Inferior parietal cortex (tissue), 1 donor: ENCODE results near the gene ALDH1A1.
"Not testable (repeated sequence)": the region's sequence is repeated elsewhere in the genome, so short reads cannot be mapped to it uniquely, and the experiment has no call there.

Source experiments
- DNase-seq: peaks from one replicate; pipeline ENCODE4 v3.0.0-alpha.2; 2016; ENCODE audit errors: extremely low spot score

ALDH1A1 gene

DNA sequence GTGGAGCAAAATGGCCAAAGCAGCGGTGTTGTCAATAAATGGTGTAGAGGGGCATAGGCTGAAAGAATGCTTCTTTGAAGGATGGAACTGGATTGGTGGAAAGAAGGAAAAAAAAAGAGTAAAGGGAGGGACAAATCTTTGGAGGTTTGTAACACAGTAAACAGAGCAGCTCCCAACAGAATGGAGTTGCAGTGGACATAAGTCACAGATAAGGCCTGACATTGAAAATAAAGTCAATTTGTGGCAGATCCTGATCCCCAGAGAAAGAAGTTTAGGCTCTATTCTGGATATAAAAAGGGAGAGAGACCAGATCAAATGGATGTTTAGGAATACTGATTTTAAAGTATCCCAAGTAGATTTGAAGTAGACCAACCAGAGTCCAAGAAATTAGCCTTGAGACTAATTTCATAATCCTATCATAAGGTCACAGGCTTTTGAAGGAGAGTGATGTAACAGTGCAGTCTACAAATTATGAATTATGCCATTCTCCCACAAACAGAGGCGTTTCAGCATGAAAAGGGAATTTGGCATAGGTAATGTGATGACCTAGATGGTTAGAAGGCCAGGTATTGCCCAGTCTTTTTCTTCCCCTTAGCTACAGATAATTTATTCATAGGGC is 8.9 kb downstream of the ALDH1A1 start:
- DNase-seq = no peak

DNA sequence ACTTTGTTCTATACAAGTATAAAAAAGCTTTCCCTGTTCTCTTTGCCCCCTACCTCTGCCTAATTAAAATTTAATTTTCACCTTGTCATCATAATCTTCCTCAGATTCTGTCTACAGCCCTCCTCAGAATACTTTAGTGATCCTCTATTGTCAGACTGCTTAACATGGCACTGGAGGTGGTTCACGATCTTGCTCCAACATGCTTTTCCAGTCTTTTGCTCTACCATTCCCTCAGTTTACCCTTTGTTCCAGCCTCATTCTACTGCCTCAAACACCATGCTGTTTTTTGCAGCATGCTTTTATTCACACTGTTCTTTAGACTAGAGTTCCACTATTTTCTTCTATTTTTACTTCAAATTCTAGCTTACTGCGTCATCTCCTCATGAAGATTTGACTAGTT is 10.4 kb downstream of the ALDH1A1 start:
- no peak for DNase-seq

DNA sequence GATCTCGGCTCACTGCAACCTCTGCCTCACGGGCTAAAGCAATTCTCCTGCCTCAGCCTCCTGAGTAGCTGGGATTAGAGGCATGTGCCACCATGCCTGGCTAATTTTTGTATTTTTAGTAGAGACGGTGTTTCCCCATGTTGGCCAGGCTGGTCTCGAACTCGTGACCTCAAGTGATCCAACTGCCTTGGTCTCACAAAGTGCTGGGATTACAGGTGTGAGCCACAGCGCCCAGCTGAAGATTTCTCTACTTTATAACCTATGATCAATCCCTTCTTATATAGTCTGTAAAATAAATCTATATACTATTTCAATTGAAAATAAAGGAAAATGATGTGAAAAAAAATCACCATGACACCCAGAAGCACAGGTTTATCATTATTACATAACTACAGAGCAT is 13.3 kb downstream of the ALDH1A1 start:
- not testable (repeated sequence) for DNase-seq

DNA sequence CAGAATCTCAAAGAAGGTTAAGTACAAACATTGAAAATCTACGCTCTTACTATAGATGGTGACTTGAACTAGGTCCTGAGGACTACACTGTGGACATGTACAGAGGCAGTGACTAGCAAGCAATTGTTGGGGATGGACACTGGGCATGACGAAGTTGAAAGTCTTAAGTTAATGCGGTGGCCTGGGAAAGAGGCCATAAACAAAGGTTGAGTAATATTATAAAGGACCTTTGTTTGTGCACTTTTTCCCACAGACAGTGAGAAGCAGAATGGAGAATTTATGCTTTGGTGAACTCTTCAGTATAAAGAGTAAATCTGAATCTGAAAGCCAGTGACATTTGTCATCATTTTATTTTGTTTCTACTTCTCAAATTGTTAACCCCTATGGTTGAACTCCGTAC is 15.3 kb downstream of the ALDH1A1 start:
- DNase-seq = no peak

DNA sequence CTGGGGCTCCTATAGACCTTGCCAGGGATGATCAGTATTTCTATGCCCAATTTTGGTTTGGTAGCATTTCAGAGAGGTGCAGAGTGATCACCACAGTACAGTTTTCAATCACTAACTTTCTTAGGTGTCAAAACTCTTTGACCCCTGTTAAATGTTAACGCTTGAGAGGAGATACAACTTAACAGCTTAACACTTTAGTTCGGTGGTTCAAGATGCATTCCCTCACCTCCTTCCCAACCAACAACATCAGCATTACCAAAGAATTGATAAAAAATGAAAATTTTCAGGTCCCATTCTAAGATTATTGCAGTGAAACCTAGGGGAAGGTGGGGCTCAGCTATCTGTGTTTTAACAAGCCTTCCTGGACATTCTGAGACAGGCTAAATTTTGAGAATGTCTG is 16.2 kb downstream of the ALDH1A1 start:
- DNase-seq = no peak

DNA sequence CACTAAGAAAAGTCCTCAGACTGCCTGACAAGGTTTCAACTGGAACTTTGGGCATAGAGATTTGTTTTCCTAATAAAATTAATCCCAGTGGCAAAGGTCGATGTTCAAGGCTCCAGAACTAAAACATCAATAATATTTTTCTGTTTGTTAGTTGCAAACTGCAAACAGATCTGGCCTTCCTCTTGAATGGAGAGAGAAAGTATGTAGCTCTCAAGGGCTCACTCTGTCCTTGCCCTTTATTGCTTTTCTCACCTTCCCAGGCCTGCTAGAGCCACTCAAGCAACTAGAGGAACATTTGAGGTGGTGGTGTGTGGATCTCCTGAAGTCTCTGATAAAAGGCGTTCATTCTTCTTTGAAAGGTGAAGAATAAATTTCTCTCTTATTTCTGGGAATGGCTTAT is 16.6 kb downstream of the ALDH1A1 start:
- DNase-seq = no peak

DNA sequence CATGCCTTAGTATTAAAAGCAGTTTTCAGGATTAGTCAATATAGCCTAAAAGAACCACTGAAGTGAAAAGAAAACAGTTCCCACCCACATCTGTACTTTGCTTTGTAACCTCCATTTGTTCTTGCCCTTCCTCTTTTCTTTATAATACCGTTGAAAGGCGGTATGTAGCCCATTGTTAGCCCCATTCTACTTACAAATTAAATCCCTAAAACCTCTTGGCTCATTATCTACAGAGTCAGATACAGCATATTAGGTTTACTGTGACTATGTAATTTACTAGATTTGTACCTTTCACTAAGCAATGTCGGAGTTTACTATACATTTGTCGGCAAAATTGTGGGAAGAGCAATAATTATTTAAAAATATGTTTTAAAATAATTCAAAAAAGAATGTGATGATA is 17.3 kb downstream of the ALDH1A1 start:
- no peak for DNase-seq

DNA sequence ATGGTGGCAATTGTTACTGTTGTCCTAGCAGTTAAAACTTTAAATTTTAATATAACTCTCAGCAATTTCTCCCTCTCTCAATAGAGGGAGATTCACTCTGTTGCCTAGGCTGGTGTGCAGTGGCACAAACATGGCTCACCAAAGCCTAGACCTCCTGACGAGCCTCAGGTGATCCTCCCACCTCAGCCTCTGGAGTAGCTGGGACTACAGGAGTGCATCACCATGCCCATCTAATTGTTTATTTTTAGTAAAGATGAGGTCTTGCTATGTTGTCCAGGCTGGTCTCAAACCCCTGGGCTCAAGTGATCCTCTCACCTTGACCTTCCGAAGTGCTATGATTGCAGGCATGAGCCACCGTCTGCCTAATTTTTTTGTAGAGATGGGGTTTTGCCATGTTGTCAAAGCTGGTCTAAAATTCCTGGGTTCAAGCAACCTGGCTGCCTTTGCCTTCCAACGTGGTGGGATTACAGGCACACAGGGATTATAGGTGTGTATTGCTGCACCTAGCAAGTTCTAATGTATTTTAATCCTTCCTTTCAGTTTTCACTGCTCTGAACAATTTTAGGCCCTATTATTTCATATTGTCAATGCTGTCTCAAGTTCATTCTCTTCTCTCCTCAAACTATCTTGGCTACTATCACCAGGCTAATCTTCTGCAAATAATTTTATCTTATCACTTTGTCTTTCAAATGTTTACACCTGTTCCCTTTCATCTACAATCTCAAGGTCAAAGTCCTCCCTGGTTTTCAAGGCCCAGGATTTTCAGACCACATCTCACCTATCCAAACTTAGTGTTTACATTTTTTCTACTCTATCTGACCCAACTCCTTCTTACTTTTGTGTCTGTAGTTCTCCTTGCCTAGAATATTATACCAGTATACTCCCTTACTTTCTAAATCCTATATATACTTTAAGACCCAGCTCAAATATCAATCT is 18.9 kb downstream of the ALDH1A1 start:
- DNase-seq = no peak

DNA sequence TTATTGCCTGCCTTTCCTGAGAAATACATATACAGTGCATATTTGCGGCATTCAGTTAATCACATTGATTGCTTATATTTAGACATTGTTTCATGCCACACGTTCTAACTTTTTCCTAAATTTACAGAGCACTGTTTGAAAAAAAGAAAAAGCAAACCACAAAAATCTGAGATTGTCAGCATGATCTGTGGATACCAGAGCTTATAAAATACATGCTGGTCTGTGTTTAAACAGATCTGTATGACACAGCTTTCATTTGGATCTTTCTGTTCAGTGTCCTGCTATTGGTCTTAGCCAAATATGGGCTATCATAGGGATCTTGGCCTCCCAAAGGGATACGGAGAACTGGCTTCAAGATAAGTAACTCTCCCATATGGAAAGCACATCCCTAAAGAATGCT is 20.2 kb downstream of the ALDH1A1 start:
- no peak for DNase-seq

DNA sequence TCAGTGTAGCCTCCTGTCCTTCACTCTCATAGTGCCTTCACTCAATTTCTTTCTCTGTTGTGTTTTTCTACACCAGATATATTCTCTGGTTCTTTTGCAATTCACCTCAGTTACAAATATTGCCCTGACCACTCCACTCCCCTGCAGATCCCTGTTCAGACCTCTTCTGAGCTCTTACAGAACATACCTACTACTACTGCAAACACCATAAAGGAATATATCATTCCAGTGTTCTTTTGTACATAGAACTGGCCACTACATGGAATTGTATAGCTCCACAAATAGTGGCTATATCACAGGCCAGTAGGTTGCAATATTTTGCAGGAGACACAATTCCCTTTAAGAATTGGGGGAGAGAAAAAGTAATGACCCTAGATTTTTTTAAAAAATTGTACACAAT is 21.0 kb downstream of the ALDH1A1 start:
- DNase-seq = no peak

DNA sequence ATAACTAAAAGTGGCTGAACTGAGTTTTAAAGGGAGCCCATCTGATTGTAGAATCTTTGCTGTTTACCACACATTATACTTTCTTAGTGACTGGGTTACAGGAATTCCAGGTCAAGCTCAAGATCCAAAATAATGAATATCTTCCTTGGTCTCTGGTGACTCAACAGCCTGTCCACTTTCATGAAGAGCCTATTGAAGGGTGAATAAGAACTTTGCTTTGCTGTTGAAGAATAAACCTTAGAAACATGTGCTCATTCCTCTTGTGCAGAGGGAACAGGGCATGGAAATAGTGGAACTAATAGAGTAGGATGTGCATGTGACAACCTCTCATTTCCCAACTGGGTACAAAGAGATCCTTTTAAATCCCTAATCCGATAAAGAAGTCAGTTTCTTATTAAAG is 21.4 kb downstream of the ALDH1A1 start:
- no peak for DNase-seq

DNA sequence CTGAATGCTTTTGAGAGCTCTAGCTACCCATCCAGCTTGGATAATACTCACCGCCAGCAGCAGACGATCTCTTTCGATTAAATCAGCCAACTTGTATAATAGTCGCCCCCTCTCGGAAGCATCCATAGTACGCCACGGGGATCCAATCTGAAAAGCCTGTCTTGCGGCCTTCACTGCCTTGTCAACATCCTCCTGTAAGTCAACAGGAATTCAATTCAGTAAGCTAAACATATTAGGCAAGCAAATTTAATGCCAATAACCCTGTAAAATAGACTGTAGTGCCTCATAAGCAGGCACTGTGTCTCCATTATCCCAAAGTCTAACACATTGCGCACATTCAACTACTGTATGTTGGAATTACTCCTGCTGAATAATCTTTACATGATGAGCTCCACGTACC is 22.0 kb downstream of the ALDH1A1 start:
- DNase-seq = no peak

DNA sequence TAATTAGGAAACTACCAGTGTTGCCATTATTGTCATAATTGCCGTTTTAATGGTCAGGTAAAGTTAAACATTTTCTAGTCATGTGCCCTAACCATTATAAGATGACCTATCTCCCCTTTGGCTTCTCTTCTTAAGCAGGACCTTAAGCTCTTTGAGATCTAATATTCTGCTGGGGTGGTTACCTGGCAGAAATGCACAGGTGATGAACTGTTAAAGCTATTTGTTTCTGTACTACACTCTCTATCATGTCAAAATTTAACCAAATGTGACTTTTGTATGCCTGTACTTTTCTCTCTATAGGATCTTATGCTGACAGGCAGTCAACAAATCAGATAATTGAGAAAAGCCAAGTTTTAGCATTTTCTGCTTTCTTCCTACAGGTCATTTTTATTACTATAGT is 23.3 kb downstream of the ALDH1A1 start:
- DNase-seq = no peak

DNA sequence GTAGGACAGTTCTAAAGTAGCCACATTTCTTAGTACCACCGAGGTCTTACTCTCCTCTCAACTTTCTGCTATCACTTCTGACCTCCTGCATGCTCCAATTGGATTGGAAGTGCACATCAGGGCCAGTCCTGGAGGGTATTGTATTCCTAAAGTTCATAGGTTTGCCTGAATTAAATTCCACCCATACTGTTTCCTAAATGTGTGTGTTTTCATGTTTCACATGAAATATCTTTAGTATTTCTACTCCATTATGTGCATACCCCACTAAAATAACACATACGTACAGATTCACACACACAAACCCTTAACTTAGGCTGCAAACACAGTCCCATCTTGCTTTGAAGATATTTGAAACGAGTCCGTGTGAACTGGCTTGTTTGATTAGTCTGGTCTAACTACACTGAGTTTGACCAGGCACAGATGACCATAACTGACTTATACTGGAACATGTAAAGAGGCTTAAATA is 24.8 kb downstream of the ALDH1A1 start:
- no peak for DNase-seq

DNA sequence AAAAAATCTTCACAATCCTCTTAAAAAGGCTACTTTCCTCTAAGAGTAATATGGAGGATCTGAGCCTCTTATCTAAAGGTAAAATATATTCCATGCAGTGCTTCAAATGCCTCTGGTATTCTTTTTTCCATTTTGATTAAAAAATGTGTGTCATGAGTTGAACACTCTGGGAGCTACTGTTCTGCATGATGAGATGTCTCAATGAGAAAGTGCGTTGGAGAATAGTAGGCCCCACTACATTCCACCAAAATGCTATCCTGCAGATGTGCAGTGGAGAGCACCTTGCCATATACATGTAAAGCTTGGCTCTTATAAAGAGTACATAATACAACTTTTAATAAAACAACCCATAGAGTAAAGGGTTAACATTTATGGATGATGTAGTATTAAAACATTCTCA is 26.3 kb downstream of the ALDH1A1 start:
- no peak for DNase-seq

DNA sequence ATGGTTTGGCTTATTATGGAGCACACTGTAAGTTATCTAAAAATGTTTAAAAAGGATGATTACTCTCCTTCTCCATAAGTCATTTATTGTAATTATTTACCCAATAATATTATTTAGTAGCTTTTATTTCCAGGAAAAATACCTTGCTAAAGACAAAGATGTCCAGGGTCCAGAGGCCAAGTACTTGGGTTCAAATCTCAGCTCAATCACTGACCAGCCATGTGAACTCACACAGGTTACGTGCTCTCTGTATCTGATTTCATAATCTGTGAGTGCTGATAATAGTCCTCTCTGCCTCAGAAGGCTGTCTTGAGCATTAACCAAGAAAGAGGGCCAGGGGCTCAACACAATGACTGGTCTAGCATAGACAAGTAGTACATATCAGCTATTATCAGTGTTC is 27.0 kb downstream of the ALDH1A1 start:
- DNase-seq = no peak

DNA sequence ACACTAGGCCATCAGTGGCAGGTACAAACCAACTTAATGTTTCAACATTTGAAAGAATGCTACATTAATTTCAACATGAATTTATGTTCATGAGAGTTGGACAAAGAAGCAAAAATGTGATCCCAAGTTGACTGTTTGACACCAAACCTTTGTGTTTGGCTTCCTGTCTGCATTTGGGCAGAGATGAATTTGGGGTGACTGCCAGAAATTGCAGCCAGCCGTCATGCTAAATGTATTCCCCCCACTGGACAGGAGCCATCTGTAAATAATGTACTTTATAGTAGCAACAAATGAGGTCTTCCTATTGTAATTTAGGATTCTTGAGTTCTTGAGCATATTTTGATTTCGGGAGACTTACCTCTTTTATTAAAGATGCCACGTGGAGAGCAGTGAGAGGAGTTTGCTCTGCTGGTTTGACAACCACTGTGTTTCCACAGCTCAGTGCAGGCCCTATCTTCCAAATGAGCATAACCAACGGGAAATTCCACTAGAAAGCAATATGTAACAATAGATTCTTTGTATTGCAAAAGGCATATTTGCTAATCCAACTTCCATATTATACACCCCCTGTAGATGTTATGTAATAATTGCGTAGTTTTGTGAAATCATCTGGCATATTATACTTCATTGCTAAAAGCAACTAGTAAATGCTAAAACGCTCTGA is 27.6 kb downstream of the ALDH1A1 start:
- DNase-seq = no peak

DNA sequence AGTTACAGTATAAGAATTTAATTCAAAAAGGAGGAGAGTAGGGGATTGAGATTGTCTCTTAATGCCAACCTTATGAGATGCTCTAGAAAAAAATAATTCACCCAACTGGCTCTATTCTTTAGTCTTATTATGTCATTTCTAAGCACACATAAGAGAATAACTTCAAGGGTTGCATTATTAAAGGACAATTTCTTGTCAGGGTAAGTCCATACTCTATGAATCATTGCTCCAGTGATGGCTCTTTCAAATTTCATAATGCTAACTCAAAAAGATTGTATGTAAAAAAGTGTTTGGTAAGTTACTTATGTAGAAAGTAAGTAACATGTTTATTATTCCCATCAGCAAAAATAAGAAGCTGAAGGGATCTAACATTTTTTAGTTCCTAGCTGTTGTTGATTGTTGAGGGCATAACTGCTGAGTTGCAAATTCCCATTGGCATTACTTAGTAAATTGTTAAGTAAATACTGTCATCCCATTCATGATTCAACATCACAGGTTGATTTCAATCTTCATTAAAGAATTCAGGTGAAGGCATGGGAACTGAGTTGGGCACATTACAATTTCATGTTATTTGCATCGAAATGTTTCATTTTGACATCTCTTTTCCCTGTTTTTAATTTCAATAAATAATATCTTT is 28.6 kb downstream of the ALDH1A1 start:
- DNase-seq = no peak

DNA sequence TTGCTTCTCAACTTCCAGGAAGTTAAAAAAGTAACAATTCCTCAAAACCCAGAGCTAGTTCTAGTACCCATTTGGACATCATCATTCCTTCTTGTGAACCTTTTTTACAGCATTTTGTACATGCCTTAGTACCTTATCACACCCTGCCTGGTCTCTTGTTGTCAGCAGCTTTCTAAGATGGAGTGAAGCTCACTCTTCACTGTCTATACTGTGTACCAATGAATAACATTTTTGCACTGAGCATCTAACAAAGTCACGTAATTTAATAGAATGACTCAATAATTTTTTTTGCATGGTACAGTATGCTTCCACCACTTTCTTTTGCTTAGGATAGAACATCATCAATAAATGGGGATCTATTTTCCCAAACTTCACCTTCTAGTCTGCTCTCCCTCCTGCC is 29.8 kb downstream of the ALDH1A1 start:
- DNase-seq = no peak

DNA sequence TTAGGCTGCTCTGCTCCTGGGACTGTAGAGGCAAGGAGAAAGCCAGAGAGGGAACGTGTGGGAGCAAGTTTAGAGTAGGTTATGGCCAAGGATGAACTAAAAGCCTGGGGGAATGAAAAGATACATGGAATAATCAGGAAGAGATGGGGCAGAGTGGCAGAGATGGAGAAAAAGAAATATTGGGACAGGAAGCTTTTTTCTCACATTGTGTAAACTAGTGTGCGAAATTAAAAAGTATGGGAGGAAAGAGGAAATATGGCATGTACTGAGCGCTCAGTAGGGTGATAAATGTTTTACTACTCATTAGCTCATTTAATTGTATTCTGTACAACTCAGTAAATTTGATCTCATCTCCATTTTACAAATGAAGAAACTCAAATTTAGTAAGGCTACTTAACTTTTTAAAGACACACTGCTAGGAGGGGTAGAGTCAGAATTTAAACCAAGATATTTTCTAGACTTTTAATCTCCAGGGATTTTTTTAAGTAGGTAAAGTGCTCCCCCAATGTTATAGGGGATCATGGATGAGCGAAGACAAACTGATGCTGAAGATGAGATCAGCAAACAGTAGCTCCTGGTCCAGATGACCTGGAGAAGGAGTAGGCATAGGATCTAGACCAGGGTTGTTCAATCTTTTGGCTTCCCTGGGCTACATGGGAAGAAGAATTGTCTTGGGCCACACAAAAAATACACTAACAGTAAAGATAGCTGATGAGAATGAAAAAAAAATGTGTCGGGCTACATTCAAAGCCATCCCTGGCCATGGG is 30.8 kb downstream of the ALDH1A1 start:
- DNase-seq = no peak

DNA sequence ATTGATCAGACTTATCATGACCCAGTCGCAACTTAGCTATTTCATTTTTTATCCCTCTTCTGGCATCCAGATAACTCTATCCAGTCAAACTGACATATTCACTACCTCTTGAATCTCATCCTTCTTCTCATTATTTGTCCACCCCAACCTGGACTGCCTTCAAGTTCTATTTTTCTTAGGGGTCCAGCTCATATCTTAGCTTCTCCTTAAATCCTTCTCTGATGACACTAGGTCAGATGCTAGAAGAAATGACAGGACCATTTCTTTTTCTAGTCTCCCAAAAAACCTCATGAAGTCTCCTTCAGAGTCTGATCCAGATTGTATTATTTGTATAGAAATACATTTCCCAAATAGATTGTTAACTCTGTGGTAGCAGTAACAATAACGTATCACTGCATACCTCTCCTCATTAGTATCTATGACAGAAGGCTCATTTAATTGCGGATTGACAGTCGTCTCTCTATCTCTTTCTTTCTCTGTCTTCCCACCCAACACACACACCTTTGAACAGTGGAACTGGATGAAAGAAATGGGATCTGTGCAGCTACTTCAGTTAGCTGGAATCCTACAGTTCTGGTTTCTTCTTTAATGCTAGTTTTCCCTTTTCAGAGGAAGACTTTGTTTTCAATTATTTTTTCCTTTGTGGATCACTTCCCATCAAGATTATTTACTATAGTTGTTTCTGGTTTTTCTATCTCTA is 33.5 kb downstream of the ALDH1A1 start:
- no peak for DNase-seq
